Hepatocyte (in vitro differentiated cells): Measurements from ENCODE around the gene CMSS1. TPM values are rescaled to one million over a fixed set of nuclear protein-coding genes. Genes with fewer than 3 reads are reported as not detected.
A peak's percentile ranks its signal among the peaks of the same experiment; 100 is the strongest.

Source experiments
- DNase-seq: peaks from one replicate; pipeline ENCODE4 v3.0.0-alpha.2; 2016; ENCODE audit warnings: low spot score
- H2AFZ ChIP-seq: fragments of 200-600 bp; sonication (generic); 2 replicates; pipeline ENCODE4 v1.6.0; 2016; ENCODE audit warnings: antibody characterized with exemption, mild to moderate bottlenecking
- H3K27ac ChIP-seq: fragments of 200-600 bp; sonication (generic); 2 replicates; pipeline ENCODE4 v1.5.1; 2016; ENCODE audit warnings: mild to moderate bottlenecking
- H3K27me3 ChIP-seq: fragments of 200-600 bp; sonication (generic); 2 replicates; pipeline ENCODE4 v1.6.1; 2016
- H3K36me3 ChIP-seq: fragments of 200-600 bp; sonication (generic); replicated peaks from 2 replicates; pipeline ENCODE4 v1.5.1; 2016; ENCODE audit warnings: low read depth; ENCODE audit not compliant: insufficient read depth
- H3K4me1 ChIP-seq: fragments of 200-600 bp; sonication (generic); 2 replicates; pipeline ENCODE4 v1.5.1; 2016; ENCODE audit warnings: mild to moderate bottlenecking, moderate library complexity; ENCODE audit not compliant: insufficient read depth
- H3K4me2 ChIP-seq: fragments of 200-600 bp; sonication (generic); 2 replicates; pipeline ENCODE4 v1.6.0; 2016
- H3K4me3 ChIP-seq: fragments of 200-600 bp; sonication (generic); 2 replicates; pipeline ENCODE4 v1.5.1; 2016; ENCODE audit warnings: mild to moderate bottlenecking
- H3K79me2 ChIP-seq: fragments of 200-600 bp; sonication (generic); 2 replicates; pipeline ENCODE4 v1.6.0; 2017; ENCODE audit warnings: mild to moderate bottlenecking
- H3K9me2 ChIP-seq: fragments of 200-600 bp; sonication (generic); replicated peaks from 2 replicates; pipeline ENCODE4 v1.6.0; 2017; ENCODE audit warnings: mild to moderate bottlenecking; ENCODE audit not compliant: insufficient read depth
- H3K9me3 ChIP-seq: fragments of 200-600 bp; sonication (generic); 2 replicates; pipeline ENCODE4 v1.5.1; 2016; ENCODE audit warnings: low read depth, mild to moderate bottlenecking
- H4K20me1 ChIP-seq: fragments of 200-600 bp; sonication (generic); 2 replicates; pipeline ENCODE4 v1.6.0; 2016; ENCODE audit warnings: mild to moderate bottlenecking; ENCODE audit not compliant: insufficient read depth, poor library complexity, severe bottlenecking
- EZH2 ChIP-seq: fragments of 200-600 bp; sonication (generic); IDR thresholded peaks from 2 replicates; pipeline ENCODE4 v1.6.1; 2016; ENCODE audit warnings: antibody characterized with exemption, mild to moderate bottlenecking, borderline replicate concordance
- EZH2phosphoT487 ChIP-seq: fragments of 200-600 bp; sonication (generic); IDR thresholded peaks from one replicate; pipeline ENCODE4 v1.6.1; 2018; ENCODE audit warnings: antibody characterized with exemption, mild to moderate bottlenecking, low read depth, moderate library complexity; ENCODE audit not compliant: unreplicated experiment, severe bottlenecking
- WGBS: methylation state at CpG from one replicate; pipeline ENCODE4 v1.1.6; 2016; ENCODE audit warnings: low lambda C conversion rate; ENCODE audit errors: missing lambda C conversion rate; 5-methylcytosine and 5-hydroxymethylcytosine counted together
- polyA plus RNA-seq: library from polyadenylated mRNA; unstranded; fragments of >200 nt; fragmentation: Nextera tagmentation; extraction: Ambion mirVana; gene quantifications from 2 replicates; pipeline ENCODE4 v1.2.1, GENCODE V29; 2016
- total RNA-seq: library from RNA; depleted of rRNA; stranded (reverse); fragments of >200 nt; gene quantifications from 2 replicates; pipeline ENCODE4 v1.2.3, GENCODE V29; 2014
- TF ChIP-seq, protein P1 (sequence below): fragments of 200-600 bp; sonication (generic); IDR thresholded peaks from 2 replicates; pipeline ENCODE4 v1.5.1; 2016; ENCODE audit warnings: antibody characterized with exemption, mild to moderate bottlenecking; ENCODE audit not compliant: poor library complexity

Gene CMSS1
- total and polyA plus RNA-seq, 2 experiments from 2014 or later: 11.8 to 17.0 TPM

DNA sequence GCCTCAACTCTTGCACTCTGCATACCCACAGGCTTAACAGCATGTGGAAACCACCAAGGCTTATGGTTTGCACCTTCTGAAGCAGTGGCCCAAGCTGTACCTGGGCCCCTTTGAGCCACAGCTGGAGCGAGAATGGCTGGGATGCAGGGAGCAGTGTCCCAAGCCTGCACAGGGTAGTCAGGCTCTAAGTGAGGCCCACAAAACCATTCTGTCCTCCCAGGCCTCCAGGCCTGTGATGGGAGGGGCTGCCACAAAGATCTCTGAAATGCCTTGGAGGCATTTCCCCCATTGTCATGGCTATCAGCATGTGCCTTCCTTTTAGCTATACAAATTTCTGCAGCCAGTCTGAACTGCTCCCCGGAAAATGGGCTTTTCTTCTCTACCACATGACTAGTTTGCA lies 12.5 kb upstream of the CMSS1 start:
- no peak overlapping the region for H3K27ac ChIP-seq
- no peaks in the 10 kb centered on the region for H3K79me2 ChIP-seq
- H3K4me1 ChIP-seq: no peaks in the 10 kb centered on the region
- H4K20me1 ChIP-seq: no peaks in the 10 kb centered on the region
- H3K4me2 ChIP-seq: no peak overlapping the region
- H3K27me3 ChIP-seq: no peaks in the 10 kb centered on the region
- peaks cover 4% of the 10 kb centered on the region for H3K9me3 ChIP-seq
- no peak overlapping the region for H2AFZ ChIP-seq
- H3K4me3 ChIP-seq: no peak overlapping the region
- H3K36me3 ChIP-seq: no peaks in the 10 kb centered on the region
- H3K9me2 ChIP-seq: no peaks in the 10 kb centered on the region
- WGBS: 93% methylated on average over 2 of the region's 2 CpGs
- TF ChIP-seq, protein P1, sequence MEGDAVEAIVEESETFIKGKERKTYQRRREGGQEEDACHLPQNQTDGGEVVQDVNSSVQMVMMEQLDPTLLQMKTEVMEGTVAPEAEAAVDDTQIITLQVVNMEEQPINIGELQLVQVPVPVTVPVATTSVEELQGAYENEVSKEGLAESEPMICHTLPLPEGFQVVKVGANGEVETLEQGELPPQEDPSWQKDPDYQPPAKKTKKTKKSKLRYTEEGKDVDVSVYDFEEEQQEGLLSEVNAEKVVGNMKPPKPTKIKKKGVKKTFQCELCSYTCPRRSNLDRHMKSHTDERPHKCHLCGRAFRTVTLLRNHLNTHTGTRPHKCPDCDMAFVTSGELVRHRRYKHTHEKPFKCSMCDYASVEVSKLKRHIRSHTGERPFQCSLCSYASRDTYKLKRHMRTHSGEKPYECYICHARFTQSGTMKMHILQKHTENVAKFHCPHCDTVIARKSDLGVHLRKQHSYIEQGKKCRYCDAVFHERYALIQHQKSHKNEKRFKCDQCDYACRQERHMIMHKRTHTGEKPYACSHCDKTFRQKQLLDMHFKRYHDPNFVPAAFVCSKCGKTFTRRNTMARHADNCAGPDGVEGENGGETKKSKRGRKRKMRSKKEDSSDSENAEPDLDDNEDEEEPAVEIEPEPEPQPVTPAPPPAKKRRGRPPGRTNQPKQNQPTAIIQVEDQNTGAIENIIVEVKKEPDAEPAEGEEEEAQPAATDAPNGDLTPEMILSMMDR: no peak
- TF ChIP-seq EZH2phosphoT487 (no peak), EZH2 (no peak)
- DNase-seq: no peak

DNA sequence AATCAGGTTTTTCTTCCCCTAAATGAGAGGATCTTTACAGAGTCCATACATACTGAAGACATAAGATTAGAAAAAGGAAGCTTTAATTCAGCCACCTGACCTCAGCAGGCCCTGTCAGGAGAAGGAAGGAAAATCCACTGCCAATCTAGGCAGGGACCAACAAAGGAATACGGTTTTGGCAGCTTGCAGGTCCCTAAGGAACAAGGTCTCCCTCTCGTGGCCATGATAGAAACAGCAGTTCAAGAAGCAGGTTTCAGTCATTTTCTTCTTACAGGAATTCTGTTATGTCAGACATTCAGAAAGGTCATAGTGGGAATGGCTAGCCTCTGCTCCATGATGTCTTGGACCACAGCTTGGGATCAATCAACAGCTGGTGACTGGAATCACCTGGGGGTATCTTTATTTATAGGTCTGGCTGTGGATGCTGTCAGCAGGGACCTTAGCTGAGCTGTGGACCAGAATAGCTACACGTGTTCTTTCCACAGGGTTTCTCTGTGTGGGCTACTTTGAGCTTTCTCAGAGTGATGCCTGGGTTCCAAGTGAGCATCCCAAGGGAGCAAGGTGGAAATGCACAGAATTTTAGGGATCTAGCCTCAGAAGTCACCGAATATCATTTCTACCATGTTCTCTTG lies 9.4 kb upstream of the CMSS1 start:
- H3K4me2 ChIP-seq: no peak overlapping the region
- no peak overlapping the region for H3K27ac ChIP-seq
- DNase-seq: peak; percentile 72
- no peak overlapping the region for H3K4me3 ChIP-seq
- H3K9me3 ChIP-seq: peaks cover 4% of the 10 kb centered on the region
- no peaks in the 10 kb centered on the region for H3K79me2 ChIP-seq
- H3K9me2 ChIP-seq: no peaks in the 10 kb centered on the region
- no peaks in the 10 kb centered on the region for H3K36me3 ChIP-seq
- H3K27me3 ChIP-seq: no peaks in the 10 kb centered on the region
- H3K4me1 ChIP-seq: no peaks in the 10 kb centered on the region
- H4K20me1 ChIP-seq: no peaks in the 10 kb centered on the region
- 51% methylated on average over 4 of the region's 4 CpGs for WGBS
- no peak overlapping the region for H2AFZ ChIP-seq
- TF ChIP-seq EZH2phosphoT487: no peak
- TF ChIP-seq EZH2: no peak
- TF ChIP-seq, protein P1: peak; percentile 69

DNA sequence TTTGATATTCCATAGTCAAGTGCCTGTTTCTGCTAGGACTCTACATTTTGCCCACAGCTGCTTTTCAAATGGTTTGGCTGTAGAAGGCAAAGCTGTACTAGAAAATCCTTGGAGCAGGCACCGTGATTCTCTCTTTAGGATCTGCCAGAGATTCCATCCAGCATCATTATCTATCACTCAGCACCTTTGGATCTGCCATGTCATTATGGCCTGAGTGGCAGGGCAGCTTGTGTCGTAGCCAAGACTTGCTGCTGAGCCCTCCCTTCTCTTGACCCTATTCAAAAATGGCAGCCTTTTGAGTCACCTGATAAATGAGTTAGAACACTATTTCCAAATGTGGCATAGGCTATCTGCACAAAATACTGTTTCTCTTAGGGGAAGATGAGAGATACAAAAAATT lies 8.1 kb upstream of the CMSS1 start:
- H3K36me3 ChIP-seq: no peaks in the 10 kb centered on the region
- no peak overlapping the region for H3K4me2 ChIP-seq
- WGBS: 88% methylated on average over 2 of the region's 2 CpGs
- no peaks in the 10 kb centered on the region for H3K4me1 ChIP-seq
- no peak overlapping the region for H3K27ac ChIP-seq
- H2AFZ ChIP-seq: no peak overlapping the region
- no peak for DNase-seq
- H3K27me3 ChIP-seq: no peaks in the 10 kb centered on the region
- H3K9me3 ChIP-seq: peaks cover 4% of the 10 kb centered on the region
- H4K20me1 ChIP-seq: no peaks in the 10 kb centered on the region
- H3K4me3 ChIP-seq: no peak overlapping the region
- H3K9me2 ChIP-seq: no peaks in the 10 kb centered on the region
- no peaks in the 10 kb centered on the region for H3K79me2 ChIP-seq
- TF ChIP-seq EZH2 (no peak), EZH2phosphoT487 (no peak)
- TF ChIP-seq, protein P1: no peak

DNA sequence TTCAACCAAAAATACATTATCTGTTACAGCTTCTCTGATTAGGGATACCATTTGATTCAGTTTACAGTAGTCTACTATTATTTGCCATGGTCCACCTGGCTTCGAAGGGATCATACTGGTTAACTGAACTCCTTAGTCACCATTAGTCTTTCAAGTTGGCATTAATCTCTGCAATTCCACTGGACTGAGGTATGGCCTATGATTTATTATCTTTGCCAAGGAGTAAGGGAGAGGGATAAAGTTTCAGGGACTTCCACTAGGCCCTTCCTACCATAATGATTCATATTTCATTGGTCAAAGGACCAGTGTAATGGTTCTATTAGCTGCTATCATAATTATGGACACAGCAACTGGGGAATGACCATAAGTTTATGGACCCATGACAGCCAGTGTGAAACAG lies 7.3 kb upstream of the CMSS1 start:
- Histone ChIP-seq H3K79me2 (no peaks in the 10 kb centered on the region), H3K9me2 (no peaks in the 10 kb centered on the region), H3K4me1 (no peaks in the 10 kb centered on the region), H3K27ac (no peak overlapping the region), H3K9me3 (no peaks in the 10 kb centered on the region), H2AFZ (no peak overlapping the region), H3K36me3 (no peaks in the 10 kb centered on the region), H3K4me2 (no peak overlapping the region), H3K4me3 (no peak overlapping the region), H4K20me1 (no peaks in the 10 kb centered on the region), H3K27me3 (no peaks in the 10 kb centered on the region)
- no peak for DNase-seq
- WGBS: 86% methylated on average over 1 of the region's 1 CpG
- no peak for TF ChIP-seq EZH2phosphoT487
- TF ChIP-seq, protein P1: no peak
- no peak for TF ChIP-seq EZH2
